ENCODE results near the gene GNG14. TPM values are rescaled to one million over a fixed set of nuclear protein-coding genes. Genes with fewer than 3 reads are reported as not detected.
A peak's percentile ranks its signal among the peaks of the same experiment; 100 is the strongest.

The GNG14 gene
- total and polyA plus RNA-seq, 2 experiments from 2014 or later = not detected

DNA sequence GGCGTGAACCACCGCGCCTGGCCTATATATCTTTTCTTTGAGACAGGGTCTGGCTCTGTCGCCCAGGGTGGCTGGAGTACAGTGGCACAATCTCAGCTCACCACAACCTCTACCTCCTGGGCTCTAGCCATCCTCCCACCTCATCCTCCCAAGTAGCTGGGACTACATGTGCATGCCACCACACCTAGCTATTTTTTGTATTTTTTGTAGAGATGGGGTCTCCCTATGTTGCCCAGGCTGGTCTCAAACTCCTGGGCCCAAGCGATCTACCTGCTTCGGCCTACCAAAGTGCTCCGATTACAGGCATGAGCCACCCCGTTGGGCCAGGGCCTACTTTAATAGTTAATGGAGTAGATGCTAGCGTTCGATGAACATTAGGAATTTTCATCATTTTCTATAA lies 32.5 kb downstream of the GNG14 start:
- Mint-ChIP-seq H3K27ac (no peak overlapping the region), H3K36me3 (ENCODE audit: low read depth) (peaks cover 55% of the 10 kb centered on the region), H3K9me3 (peaks cover 4% of the 10 kb centered on the region; the same call in 1 of the 3 replicates), H3K4me3 (peak overlapping the region; percentile 91), H3K27me3 (ENCODE audit: insufficient read depth, low read depth, poor library complexity) (peaks cover 27% of the 10 kb centered on the region), H3K4me1 (peaks cover 8% of the 10 kb centered on the region)
- Histone ChIP-seq H3F3A (replicated peaks; ENCODE audit: low read depth) (peaks cover 39% of the 10 kb centered on the region), H3K4me2 (peak overlapping the region; percentile 100), H4K20me1 (replicated peaks; ENCODE audit: insufficient read depth) (peaks cover 36% of the 10 kb centered on the region), H3K4me3 (peak overlapping the region; percentile 80), H3K9me2 (ENCODE audit: insufficient read depth) (no peaks in the 10 kb centered on the region), H3K4me1 (ENCODE audit: insufficient read depth) (peaks cover 9% of the 10 kb centered on the region; the same call in 1 of the 2 replicates), H2AFZ (no peak overlapping the region), H3K27ac (ENCODE audit: low read depth) (peak overlapping the region; percentile 55; the same call in 1 of the 2 replicates), H3K36me3 (ENCODE audit: insufficient read depth) (peaks cover 23% of the 10 kb centered on the region), H3K27me3 (ENCODE audit: insufficient read depth) (no peaks in the 10 kb centered on the region), H3K79me2 (replicated peaks; ENCODE audit: insufficient read depth) (peaks cover 83% of the 10 kb centered on the region)
- ATAC-seq (no peak), DNase-seq (ENCODE audit: low spot score) (no peak)
- TF ChIP-seq ZNF331 (CRISPR knock-in tag; IDR thresholded peaks at IDR 0.05; ENCODE audit: low read depth) (no peak), EZH2 (IDR thresholded peaks at IDR 0.05; ENCODE audit: low read depth, unreplicated experiment) (no peak), STAT1 (IDR thresholded peaks at IDR 0.05; ENCODE audit: unreplicated experiment) (no peak), CREB1 (CRISPR knock-in tag; IDR thresholded peaks at IDR 0.05; ENCODE audit: low read depth) (no peak), NANOG (IDR thresholded peaks at IDR 0.05; ENCODE audit: borderline replicate concordance) (no peak), POLR2AphosphoS5 (IDR thresholded peaks at IDR 0.05; ENCODE audit: low read depth) (no peak), ZNF114 (CRISPR knock-in tag; IDR thresholded peaks at IDR 0.05) (no peak), JUNB (IDR thresholded peaks at IDR 0.05; ENCODE audit: unreplicated experiment) (no peak), EZH2phosphoT487 (IDR thresholded peaks at IDR 0.05; ENCODE audit: unreplicated experiment) (no peak)
- TF ChIP-seq, protein P1, sequence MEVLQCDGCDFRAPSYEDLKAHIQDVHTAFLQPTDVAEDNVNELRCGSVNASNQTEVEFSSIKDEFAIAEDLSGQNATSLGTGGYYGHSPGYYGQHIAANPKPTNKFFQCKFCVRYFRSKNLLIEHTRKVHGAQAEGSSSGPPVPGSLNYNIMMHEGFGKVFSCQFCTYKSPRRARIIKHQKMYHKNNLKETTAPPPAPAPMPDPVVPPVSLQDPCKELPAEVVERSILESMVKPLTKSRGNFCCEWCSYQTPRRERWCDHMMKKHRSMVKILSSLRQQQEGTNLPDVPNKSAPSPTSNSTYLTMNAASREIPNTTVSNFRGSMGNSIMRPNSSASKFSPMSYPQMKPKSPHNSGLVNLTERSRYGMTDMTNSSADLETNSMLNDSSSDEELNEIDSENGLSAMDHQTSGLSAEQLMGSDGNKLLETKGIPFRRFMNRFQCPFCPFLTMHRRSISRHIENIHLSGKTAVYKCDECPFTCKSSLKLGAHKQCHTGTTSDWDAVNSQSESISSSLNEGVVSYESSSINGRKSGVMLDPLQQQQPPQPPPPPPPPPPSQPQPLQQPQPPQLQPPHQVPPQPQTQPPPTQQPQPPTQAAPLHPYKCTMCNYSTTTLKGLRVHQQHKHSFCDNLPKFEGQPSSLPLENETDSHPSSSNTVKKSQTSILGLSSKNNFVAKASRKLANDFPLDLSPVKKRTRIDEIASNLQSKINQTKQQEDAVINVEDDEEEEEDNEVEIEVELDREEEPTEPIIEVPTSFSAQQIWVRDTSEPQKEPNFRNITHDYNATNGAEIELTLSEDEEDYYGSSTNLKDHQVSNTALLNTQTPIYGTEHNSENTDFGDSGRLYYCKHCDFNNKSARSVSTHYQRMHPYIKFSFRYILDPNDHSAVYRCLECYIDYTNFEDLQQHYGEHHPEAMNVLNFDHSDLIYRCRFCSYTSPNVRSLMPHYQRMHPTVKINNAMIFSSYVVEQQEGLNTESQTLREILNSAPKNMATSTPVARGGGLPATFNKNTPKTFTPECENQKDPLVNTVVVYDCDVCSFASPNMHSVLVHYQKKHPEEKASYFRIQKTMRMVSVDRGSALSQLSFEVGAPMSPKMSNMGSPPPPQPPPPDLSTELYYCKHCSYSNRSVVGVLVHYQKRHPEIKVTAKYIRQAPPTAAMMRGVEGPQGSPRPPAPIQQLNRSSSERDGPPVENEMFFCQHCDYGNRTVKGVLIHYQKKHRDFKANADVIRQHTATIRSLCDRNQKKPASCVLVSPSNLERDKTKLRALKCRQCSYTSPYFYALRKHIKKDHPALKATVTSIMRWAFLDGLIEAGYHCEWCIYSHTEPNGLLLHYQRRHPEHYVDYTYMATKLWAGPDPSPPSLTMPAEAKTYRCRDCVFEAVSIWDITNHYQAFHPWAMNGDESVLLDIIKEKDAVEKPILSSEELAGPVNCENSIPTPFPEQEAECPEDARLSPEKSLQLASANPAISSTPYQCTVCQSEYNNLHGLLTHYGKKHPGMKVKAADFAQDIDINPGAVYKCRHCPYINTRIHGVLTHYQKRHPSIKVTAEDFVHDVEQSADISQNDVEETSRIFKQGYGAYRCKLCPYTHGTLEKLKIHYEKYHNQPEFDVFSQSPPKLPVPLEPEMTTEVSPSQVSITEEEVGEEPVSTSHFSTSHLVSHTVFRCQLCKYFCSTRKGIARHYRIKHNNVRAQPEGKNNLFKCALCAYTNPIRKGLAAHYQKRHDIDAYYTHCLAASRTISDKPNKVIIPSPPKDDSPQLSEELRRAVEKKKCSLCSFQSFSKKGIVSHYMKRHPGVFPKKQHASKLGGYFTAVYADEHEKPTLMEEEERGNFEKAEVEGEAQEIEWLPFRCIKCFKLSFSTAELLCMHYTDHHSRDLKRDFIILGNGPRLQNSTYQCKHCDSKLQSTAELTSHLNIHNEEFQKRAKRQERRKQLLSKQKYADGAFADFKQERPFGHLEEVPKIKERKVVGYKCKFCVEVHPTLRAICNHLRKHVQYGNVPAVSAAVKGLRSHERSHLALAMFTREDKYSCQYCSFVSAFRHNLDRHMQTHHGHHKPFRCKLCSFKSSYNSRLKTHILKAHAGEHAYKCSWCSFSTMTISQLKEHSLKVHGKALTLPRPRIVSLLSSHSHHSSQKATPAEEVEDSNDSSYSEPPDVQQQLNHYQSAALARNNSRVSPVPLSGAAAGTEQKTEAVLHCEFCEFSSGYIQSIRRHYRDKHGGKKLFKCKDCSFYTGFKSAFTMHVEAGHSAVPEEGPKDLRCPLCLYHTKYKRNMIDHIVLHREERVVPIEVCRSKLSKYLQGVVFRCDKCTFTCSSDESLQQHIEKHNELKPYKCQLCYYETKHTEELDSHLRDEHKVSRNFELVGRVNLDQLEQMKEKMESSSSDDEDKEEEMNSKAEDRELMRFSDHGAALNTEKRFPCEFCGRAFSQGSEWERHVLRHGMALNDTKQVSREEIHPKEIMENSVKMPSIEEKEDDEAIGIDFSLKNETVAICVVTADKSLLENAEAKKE (CRISPR knock-in tag; IDR thresholded peaks at IDR 0.05) = no peak
- TF ChIP-seq, protein P2, sequence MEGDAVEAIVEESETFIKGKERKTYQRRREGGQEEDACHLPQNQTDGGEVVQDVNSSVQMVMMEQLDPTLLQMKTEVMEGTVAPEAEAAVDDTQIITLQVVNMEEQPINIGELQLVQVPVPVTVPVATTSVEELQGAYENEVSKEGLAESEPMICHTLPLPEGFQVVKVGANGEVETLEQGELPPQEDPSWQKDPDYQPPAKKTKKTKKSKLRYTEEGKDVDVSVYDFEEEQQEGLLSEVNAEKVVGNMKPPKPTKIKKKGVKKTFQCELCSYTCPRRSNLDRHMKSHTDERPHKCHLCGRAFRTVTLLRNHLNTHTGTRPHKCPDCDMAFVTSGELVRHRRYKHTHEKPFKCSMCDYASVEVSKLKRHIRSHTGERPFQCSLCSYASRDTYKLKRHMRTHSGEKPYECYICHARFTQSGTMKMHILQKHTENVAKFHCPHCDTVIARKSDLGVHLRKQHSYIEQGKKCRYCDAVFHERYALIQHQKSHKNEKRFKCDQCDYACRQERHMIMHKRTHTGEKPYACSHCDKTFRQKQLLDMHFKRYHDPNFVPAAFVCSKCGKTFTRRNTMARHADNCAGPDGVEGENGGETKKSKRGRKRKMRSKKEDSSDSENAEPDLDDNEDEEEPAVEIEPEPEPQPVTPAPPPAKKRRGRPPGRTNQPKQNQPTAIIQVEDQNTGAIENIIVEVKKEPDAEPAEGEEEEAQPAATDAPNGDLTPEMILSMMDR (conservative IDR thresholded peaks at IDR 0.05; ENCODE audit: low read depth in 2 of 2) = no peak
- TF ChIP-seq, protein P3, sequence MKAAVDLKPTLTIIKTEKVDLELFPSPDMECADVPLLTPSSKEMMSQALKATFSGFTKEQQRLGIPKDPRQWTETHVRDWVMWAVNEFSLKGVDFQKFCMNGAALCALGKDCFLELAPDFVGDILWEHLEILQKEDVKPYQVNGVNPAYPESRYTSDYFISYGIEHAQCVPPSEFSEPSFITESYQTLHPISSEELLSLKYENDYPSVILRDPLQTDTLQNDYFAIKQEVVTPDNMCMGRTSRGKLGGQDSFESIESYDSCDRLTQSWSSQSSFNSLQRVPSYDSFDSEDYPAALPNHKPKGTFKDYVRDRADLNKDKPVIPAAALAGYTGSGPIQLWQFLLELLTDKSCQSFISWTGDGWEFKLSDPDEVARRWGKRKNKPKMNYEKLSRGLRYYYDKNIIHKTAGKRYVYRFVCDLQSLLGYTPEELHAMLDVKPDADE (IDR thresholded peaks at IDR 0.05) = no peak
- TF ChIP-seq, protein P4, sequence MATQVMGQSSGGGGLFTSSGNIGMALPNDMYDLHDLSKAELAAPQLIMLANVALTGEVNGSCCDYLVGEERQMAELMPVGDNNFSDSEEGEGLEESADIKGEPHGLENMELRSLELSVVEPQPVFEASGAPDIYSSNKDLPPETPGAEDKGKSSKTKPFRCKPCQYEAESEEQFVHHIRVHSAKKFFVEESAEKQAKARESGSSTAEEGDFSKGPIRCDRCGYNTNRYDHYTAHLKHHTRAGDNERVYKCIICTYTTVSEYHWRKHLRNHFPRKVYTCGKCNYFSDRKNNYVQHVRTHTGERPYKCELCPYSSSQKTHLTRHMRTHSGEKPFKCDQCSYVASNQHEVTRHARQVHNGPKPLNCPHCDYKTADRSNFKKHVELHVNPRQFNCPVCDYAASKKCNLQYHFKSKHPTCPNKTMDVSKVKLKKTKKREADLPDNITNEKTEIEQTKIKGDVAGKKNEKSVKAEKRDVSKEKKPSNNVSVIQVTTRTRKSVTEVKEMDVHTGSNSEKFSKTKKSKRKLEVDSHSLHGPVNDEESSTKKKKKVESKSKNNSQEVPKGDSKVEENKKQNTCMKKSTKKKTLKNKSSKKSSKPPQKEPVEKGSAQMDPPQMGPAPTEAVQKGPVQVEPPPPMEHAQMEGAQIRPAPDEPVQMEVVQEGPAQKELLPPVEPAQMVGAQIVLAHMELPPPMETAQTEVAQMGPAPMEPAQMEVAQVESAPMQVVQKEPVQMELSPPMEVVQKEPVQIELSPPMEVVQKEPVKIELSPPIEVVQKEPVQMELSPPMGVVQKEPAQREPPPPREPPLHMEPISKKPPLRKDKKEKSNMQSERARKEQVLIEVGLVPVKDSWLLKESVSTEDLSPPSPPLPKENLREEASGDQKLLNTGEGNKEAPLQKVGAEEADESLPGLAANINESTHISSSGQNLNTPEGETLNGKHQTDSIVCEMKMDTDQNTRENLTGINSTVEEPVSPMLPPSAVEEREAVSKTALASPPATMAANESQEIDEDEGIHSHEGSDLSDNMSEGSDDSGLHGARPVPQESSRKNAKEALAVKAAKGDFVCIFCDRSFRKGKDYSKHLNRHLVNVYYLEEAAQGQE (IDR thresholded peaks at IDR 0.05; ENCODE audit: unreplicated experiment) = no peak

Measured in GM23338 (cell line).